ENCODE measurements around the gene STARD9. TPM values are rescaled to one million over a fixed set of nuclear protein-coding genes. Genes with fewer than 3 reads are reported as not detected.
"Not testable (repeated sequence)": the region's sequence is repeated elsewhere in the genome, so short reads cannot be mapped to it uniquely, and the experiment has no call there.

The STARD9 gene
- total and polyA plus RNA-seq, 4 donors, result 2.4 to 27.6 (median 10.8) TPM

GRCh38 chr15:42679285-42680141, 104.1 kb downstream of the STARD9 start:
- Histone ChIP-seq H3K4me1 (ENCODE audit: control insufficient read depth in 5 of 5, insufficient read depth in 5 of 5, low read length in 5 of 5) (peaks cover 0 to 4% (median 0%) of the 10 kb centered on the region in 5 donors), H3K9ac (ENCODE audit: insufficient read depth in 1 of 2, low read length in 2 of 2) (no peak overlapping the region), H3K27me3 (ENCODE audit: control insufficient read depth in 3 of 3, insufficient read depth in 3 of 3, low read length in 2 of 3) (no peaks in the 10 kb centered on the region), H3K9me3 (ENCODE audit: control insufficient read depth in 4 of 4, insufficient read depth in 3 of 4, low read length in 3 of 4) (no peaks in the 10 kb centered on the region), H3K27ac (ENCODE audit: low read depth in 1 of 2, low read length in 1 of 2) (no peak overlapping the region), H3K36me3 (ENCODE audit: control insufficient read depth in 4 of 4, insufficient read depth in 4 of 4, low read length in 4 of 4) (peaks cover 11 to 41% (median 19%) of the 10 kb centered on the region in 4 donors), H3K4me3 (no peak overlapping the region)
- no peak for TF ChIP-seq CTCF (IDR thresholded peaks at IDR 0.05; ENCODE audit: control extremely low read depth, extremely low read depth)
- WGBS, 2 donors, result 96% methylated on average over 7 of the region's 7 CpGs
- DNase-seq (no peak), ATAC-seq (ENCODE audit: insufficient read depth, low FRiP score) (no peak)

GRCh38 chr15:42680142-42680482, 104.7 kb downstream of the STARD9 start:
- not testable (repeated sequence) for H3K4me3 ChIP-seq; H3K27me3 ChIP-seq (ENCODE audit: control insufficient read depth in 3 of 3, insufficient read depth in 3 of 3, low read length in 2 of 3); H3K9me3 ChIP-seq (ENCODE audit: control insufficient read depth in 4 of 4, insufficient read depth in 3 of 4, low read length in 3 of 4); H3K9ac ChIP-seq (ENCODE audit: insufficient read depth in 1 of 2, low read length in 2 of 2); H3K27ac ChIP-seq (ENCODE audit: low read depth in 1 of 2, low read length in 1 of 2); DNase-seq; H3K4me1 ChIP-seq (ENCODE audit: control insufficient read depth in 5 of 5, insufficient read depth in 5 of 5, low read length in 5 of 5); ATAC-seq (ENCODE audit: insufficient read depth, low FRiP score)
- 91 to 94% methylated on average over 5 of the region's 5 CpGs for WGBS, 2 donors
- peaks cover 11 to 41% (median 19%) of the 10 kb centered on the region in 4 donors for H3K36me3 ChIP-seq (ENCODE audit: control insufficient read depth in 4 of 4, insufficient read depth in 4 of 4, low read length in 4 of 4)

- no peak overlapping the region for H3K27ac ChIP-seq (ENCODE audit: low read depth in 1 of 2, low read length in 1 of 2)
- 89 to 92% methylated on average over 6 of the region's 6 CpGs for WGBS, 2 donors
- H3K4me3 ChIP-seq, result no peak overlapping the region
- H3K27me3 ChIP-seq (ENCODE audit: control insufficient read depth in 3 of 3, insufficient read depth in 3 of 3, low read length in 2 of 3), result no peaks in the 10 kb centered on the region
- H3K9ac ChIP-seq (ENCODE audit: insufficient read depth in 1 of 2, low read length in 2 of 2), result no peak overlapping the region
- H3K4me1 ChIP-seq (ENCODE audit: control insufficient read depth in 5 of 5, insufficient read depth in 5 of 5, low read length in 5 of 5), result peaks cover 0 to 4% (median 0%) of the 10 kb centered on the region in 5 donors
- peaks cover 9 to 43% (median 19%) of the 10 kb centered on the region in 4 donors for H3K36me3 ChIP-seq (ENCODE audit: control insufficient read depth in 4 of 4, insufficient read depth in 4 of 4, low read length in 4 of 4)
- no peaks in the 10 kb centered on the region for H3K9me3 ChIP-seq (ENCODE audit: control insufficient read depth in 4 of 4, insufficient read depth in 3 of 4, low read length in 3 of 4)
- DNase-seq, result no peak
- ATAC-seq (ENCODE audit: insufficient read depth, low FRiP score), result no peak
- TF ChIP-seq CTCF (IDR thresholded peaks at IDR 0.05; ENCODE audit: control extremely low read depth, extremely low read depth), result no peak
Observed at GRCh38 chr15:42681119-42681518, 105.7 kb downstream of the STARD9 start.

GRCh38 chr15:42686281-42686680, 110.9 kb downstream of the STARD9 start:
- Histone ChIP-seq H3K27ac (ENCODE audit: low read depth in 1 of 2, low read length in 1 of 2) (no peak overlapping the region), H3K36me3 (ENCODE audit: control insufficient read depth in 4 of 4, insufficient read depth in 4 of 4, low read length in 4 of 4) (peaks cover 13 to 54% (median 19%) of the 10 kb centered on the region in 4 donors)
- WGBS, 2 donors, result 96 to 98% methylated on average over 8 of the region's 8 CpGs

More at GRCh38 chr15:42686281-42686680, 110.9 kb downstream of the STARD9 start:
- Histone ChIP-seq H3K9me3 (ENCODE audit: control insufficient read depth in 4 of 4, insufficient read depth in 3 of 4, low read length in 3 of 4) (no peaks in the 10 kb centered on the region), H3K4me1 (ENCODE audit: control insufficient read depth in 5 of 5, insufficient read depth in 5 of 5, low read length in 5 of 5) (peaks cover 0 to under 1% (median 0%) of the 10 kb centered on the region in 5 donors), H3K27me3 (ENCODE audit: control insufficient read depth in 3 of 3, insufficient read depth in 3 of 3, low read length in 2 of 3) (no peaks in the 10 kb centered on the region), H3K9ac (ENCODE audit: insufficient read depth in 1 of 2, low read length in 2 of 2) (no peak overlapping the region), H3K4me3 (no peak overlapping the region)
- DNase-seq (no peak), ATAC-seq (ENCODE audit: insufficient read depth, low FRiP score) (no peak)
- no peak for TF ChIP-seq CTCF (IDR thresholded peaks at IDR 0.05; ENCODE audit: control extremely low read depth, extremely low read depth)

Measured in lung (tissue), 12 donors.